Colonic mucosa (tissue), 4 donors: ENCODE results near the gene FAR2. TPM values are rescaled to one million over a fixed set of nuclear protein-coding genes. Genes with fewer than 3 reads are reported as not detected.

Source experiments
- DNase-seq: peaks from one replicate; pipeline ENCODE4 v3.0.0-alpha.2; 2020
- H3K27ac ChIP-seq: fragments of 200-600 bp; one replicate; pipeline ENCODE4 v1.8.0; 2021
- H3K27me3 ChIP-seq: fragments of 200-600 bp; one replicate; pipeline ENCODE4 v1.8.0; 2021
- H3K36me3 ChIP-seq: fragments of 200-600 bp; one replicate; pipeline ENCODE4 v1.8.0; 2021
- H3K4me1 ChIP-seq: fragments of 200-600 bp; one replicate; pipeline ENCODE4 v1.8.0; 2021; ENCODE audit warnings: mild to moderate bottlenecking
- H3K4me3 ChIP-seq: fragments of 200-600 bp; one replicate; pipeline ENCODE4 v1.8.0; 2021
- H3K9ac ChIP-seq, 2 donors: one replicate each; pipeline ENCODE4 v1.7.0; 2013; ENCODE audit warnings: control low read depth in 2 of 2, low read depth in 2 of 2, low read length in 2 of 2
- H3K9me3 ChIP-seq: fragments of 200-600 bp; one replicate; pipeline ENCODE4 v1.8.0; 2021
- intact Hi-C: fragments of 100-400 bp; cut with DNase I; formaldehyde crosslinking; loops from one replicate; pipeline ENCODE4 v1.14.1; 2022
- total RNA-seq, 2 donors: library from RNA; stranded (reverse); fragmentation: NEBNext Ultra II Directional in 1 of 2; extraction: Animal tissue kit (Norgen Biotek cat#: 25700) in 1 of 2; gene quantifications; one replicate each; pipeline ENCODE4 v1.2.1, GENCODE V29; 2021
- TF ChIP-seq, protein P1 (sequence below): fragments of 200-600 bp; IDR thresholded peaks from one replicate; pipeline ENCODE4 v1.8.0; 2022; ENCODE audit warnings: antibody characterized with exemption, mild to moderate bottlenecking
- donor health status: healthy.
- donor health status: DM: no; HTN: no; CAD: no.
- donor health status: DM: no; HTN: no; CAD: no.

Gene FAR2
- total RNA-seq, 2 donors from 2014 or later = 67.4 to 83.6 TPM

DNA sequence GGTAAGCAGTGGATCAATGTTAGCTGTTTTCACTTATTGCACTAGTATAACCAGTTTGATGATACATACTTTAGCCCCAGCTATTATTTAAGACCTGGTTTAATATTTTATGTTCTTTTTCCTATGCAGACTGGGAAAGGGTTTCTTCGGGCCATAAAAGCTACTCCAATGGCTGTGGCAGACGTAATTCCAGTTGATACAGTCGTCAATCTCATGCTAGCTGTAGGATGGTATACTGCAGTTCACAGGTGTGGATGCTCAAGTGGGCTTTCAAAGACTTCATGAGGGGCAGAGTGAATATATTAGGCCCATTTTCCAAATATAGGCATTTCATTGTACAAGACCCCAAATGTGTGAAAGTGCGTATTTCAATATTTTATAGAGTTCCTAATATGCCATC lies 161.8 kb downstream of the FAR2 start:
- Histone ChIP-seq H3K9ac (no peak overlapping the region), H3K36me3 (no peaks in the 10 kb centered on the region), H3K4me1 (no peaks in the 10 kb centered on the region), H3K4me3 (no peak overlapping the region), H3K9me3 (no peaks in the 10 kb centered on the region), H3K27ac (no peak overlapping the region), H3K27me3 (no peaks in the 10 kb centered on the region)
- DNase-seq = no peak
- intact Hi-C loops = no loop called here
- TF ChIP-seq, protein P1, sequence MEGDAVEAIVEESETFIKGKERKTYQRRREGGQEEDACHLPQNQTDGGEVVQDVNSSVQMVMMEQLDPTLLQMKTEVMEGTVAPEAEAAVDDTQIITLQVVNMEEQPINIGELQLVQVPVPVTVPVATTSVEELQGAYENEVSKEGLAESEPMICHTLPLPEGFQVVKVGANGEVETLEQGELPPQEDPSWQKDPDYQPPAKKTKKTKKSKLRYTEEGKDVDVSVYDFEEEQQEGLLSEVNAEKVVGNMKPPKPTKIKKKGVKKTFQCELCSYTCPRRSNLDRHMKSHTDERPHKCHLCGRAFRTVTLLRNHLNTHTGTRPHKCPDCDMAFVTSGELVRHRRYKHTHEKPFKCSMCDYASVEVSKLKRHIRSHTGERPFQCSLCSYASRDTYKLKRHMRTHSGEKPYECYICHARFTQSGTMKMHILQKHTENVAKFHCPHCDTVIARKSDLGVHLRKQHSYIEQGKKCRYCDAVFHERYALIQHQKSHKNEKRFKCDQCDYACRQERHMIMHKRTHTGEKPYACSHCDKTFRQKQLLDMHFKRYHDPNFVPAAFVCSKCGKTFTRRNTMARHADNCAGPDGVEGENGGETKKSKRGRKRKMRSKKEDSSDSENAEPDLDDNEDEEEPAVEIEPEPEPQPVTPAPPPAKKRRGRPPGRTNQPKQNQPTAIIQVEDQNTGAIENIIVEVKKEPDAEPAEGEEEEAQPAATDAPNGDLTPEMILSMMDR = no peak

DNA sequence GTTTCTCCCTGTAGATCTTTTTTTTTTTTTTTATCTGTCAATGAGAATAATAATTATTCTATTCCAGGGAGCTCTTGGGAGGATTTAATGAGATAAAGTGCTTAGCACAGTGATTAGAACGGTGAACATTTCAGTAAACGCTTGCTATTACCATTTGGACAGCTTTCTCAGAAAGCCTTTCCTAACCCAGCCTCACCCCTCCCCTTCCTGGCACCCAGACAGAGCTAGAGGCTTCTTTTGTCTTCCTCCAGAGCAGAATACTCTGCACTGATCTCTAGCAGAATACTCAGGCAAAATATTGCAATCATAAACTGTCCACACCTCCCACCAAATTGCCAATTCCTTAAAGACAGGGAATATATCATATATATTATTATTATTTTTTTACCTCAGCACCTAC lies 165.3 kb downstream of the FAR2 start:
- H3K9me3 ChIP-seq = no peaks in the 10 kb centered on the region
- H3K36me3 ChIP-seq = no peaks in the 10 kb centered on the region
- intact Hi-C loops = no loop called here
- DNase-seq = no peak
- H3K4me3 ChIP-seq = no peak overlapping the region
- H3K27me3 ChIP-seq = no peaks in the 10 kb centered on the region
- no peaks in the 10 kb centered on the region for H3K4me1 ChIP-seq
- H3K9ac ChIP-seq = no peak overlapping the region
- TF ChIP-seq, protein P1 = no peak
- H3K27ac ChIP-seq = no peak overlapping the region

DNA sequence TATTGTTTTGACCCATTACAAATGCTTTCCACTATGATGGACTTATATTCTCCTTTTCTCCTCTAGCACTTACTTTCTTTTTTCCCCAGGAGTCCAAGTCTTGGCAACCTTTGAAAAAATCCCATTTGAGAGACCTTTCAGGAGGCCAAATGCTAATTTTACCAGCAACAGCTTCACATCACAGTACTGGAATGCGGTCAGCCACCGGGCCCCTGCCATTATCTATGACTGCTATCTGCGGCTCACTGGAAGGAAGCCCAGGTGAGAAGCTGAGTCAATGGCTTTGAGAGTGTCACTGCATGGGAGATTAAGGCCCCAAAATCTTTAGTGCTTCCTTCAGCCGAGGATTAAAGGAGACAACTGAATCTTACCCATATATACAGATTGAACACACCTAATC lies 167.7 kb downstream of the FAR2 start:
- DNase-seq = no peak

DNA sequence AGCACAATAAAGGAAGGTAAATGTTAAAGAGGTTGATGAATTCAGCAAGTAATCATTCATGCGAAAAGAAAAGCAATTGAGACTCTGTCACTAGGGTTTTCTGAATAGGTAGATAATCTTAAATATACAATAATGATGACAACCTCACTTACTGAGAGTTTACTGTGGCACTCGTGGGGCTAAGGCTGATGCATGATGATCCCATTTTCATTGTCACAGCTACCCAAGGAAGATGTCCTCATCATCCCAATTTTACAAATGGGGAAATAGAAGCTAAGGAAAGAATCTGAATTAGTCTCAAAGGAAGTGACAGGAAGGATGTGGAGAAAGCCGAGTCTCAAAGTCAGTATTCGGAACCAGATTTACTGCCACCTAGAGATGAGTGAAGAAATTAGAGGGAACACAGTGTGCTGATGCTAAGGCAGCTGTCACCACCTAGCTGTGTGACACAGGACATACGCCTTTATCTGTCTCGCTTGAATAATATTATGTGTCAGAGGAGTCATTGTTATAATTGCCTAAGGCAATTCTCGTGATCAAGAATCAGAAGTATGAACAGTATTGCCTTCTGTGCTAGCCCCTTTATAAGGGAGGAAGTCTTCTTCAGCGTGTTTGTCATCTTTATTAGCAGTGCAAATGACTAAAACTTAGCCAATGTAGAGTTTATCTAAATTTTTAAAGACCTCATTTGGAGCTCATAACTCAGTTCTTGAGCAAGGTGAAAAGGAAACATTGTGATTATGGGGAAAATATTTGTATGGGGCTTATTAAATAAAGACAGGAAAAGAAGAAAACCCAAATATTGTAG lies 168.7 kb downstream of the FAR2 start:
- H3K9ac ChIP-seq = no peak overlapping the region
- no peaks in the 10 kb centered on the region for H3K27me3 ChIP-seq
- H3K9me3 ChIP-seq = no peaks in the 10 kb centered on the region
- TF ChIP-seq, protein P1 = peak; percentile 78
- intact Hi-C loops = loop anchor here (5.0 kb wide), 2 partner anchors 230 to 245 kb away; no protein-coding TSS in a partner anchor
- no peaks in the 10 kb centered on the region for H3K4me1 ChIP-seq
- H3K4me3 ChIP-seq = no peak overlapping the region
- DNase-seq = peak; percentile 34
- H3K36me3 ChIP-seq = no peaks in the 10 kb centered on the region
- H3K27ac ChIP-seq = no peak overlapping the region

More for the DNA sequence above, 167.7 kb downstream of the FAR2 start:
- no peaks in the 10 kb centered on the region for H3K27me3 ChIP-seq
- TF ChIP-seq, protein P1 = no peak
- no peak overlapping the region for H3K4me3 ChIP-seq
- H3K36me3 ChIP-seq = no peaks in the 10 kb centered on the region
- H3K9ac ChIP-seq = no peak overlapping the region
- H3K27ac ChIP-seq = no peak overlapping the region
- H3K4me1 ChIP-seq = no peaks in the 10 kb centered on the region
- intact Hi-C loops = loop anchor here (5.0 kb wide), 2 partner anchors 229 to 244 kb away; no protein-coding TSS in a partner anchor
- no peaks in the 10 kb centered on the region for H3K9me3 ChIP-seq

DNA sequence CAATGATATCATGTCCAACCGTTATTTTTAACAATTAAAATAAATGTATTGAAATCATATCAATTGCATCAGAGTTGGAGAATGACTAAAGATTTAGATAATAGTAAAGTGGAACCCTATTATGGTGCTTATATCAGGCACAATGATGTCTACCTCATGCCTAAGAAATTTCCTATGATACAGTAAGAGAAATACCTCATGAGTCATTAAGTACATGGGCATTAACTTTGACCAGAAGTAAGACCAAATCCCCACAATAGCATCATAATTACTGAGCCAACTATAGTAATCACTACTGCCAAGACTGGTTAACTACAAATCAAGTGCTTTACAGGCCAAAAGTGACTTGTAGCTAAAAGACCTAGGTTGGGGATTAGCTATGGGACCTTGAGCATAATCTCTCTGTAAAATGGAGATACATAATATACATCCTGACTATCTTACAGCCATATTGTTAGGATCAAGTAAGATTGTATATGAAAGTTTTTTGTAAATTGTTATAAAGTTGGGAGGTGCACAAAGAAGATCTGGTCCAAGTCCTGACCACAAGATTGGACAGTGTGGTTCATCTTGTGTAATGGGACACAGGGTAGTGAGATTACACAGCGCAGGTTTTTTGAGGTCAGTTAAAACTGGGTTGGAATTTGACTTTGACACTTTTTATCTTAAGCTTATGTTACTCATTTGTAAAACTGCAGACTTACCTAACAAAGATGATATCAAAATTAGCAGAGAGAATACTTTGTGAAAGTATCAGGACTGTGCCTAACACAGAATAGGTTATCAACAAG lies 171.4 kb downstream of the FAR2 start:
- no peaks in the 10 kb centered on the region for H3K9me3 ChIP-seq
- no peak for DNase-seq
- intact Hi-C loops = no loop called here
- H3K36me3 ChIP-seq = no peaks in the 10 kb centered on the region
- H3K4me1 ChIP-seq = no peaks in the 10 kb centered on the region
- no peak overlapping the region for H3K27ac ChIP-seq
- H3K4me3 ChIP-seq = no peak overlapping the region
- H3K27me3 ChIP-seq = no peaks in the 10 kb centered on the region
- no peak overlapping the region for H3K9ac ChIP-seq
- TF ChIP-seq, protein P1 = no peak
